Mesodermal cell (in vitro differentiated cells): ENCODE data around the gene EIF4G1.

Experiments used
- H3K27ac ChIP-seq: 2 replicates; pipeline ENCODE4 v1.7.0; 2013; ENCODE audit warnings: mild to moderate bottlenecking, low read depth, low read length, moderate library complexity; ENCODE audit not compliant: severe bottlenecking
- H3K36me3 ChIP-seq: 2 replicates; pipeline ENCODE4 v1.7.1; 2013; ENCODE audit warnings: mild to moderate bottlenecking, low read length, moderate library complexity; ENCODE audit not compliant: control insufficient read depth, insufficient read depth
- H3K4me1 ChIP-seq: one replicate; pipeline ENCODE4 v1.7.1; 2013; ENCODE audit warnings: mild to moderate bottlenecking, low read length; ENCODE audit not compliant: insufficient read depth, control insufficient read depth, poor library complexity, severe bottlenecking
- H3K4me3 ChIP-seq: 2 replicates; pipeline ENCODE4 v1.7.0; 2013; ENCODE audit warnings: low read length, control low read depth, mild to moderate bottlenecking; ENCODE audit not compliant: insufficient read depth, poor library complexity, severe bottlenecking; ENCODE audit errors: extremely low read depth
- H3K9me3 ChIP-seq: 2 replicates; pipeline ENCODE4 v1.7.1; 2013; ENCODE audit warnings: mild to moderate bottlenecking, low read length, moderate library complexity; ENCODE audit not compliant: control insufficient read depth
- WGBS, 2 experiments: methylation state at CpG; one replicate each; pipeline ENCODE4 v1.1.5; 2013; ENCODE audit warnings: missing lambda C conversion rate in 2 of 2; ENCODE audit not compliant: insufficient coverage in 2 of 2; 5-methylcytosine and 5-hydroxymethylcytosine counted together

The EIF4G1 gene

DNA sequence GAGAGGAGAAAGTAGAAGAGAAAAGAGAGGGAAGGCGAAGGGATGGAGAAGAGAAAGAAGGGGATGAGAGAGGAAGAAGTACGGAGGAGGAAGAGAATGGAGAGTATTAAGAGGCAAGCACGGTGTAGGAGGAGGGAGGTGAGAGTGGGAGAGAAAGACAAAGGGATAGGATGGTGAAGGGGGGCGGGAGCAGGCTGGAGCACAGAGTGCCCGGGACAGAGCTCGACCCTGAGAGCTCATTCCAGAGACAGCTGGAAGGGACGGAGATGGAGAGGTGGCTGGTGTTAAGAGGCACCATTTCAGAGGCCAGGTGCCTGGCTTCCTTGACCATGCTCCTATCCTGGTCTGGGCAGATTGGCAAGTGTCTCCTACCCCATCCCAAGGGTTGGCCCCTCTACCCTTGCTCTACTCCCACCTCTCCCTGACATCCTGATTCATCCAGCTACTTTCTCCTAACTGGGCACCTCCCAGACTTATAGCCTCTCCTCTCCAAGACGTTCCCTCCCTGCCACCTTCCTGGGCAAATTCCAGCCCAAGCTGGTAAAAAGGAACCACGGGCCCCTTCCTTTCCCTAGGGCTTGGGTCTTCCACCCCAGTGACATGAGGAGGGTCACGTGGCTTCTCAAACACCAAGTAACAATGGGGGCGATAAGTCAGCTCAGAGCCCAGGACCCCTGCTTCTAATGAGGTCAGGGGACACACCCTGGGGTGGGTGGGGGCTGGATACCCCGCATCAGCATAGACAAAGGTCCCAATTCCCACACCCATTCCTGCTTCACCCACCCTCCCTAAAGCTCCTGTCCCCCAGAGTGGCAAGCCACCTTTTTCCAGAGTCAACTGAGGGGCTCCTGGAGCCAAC, 45.9 kb downstream of the EIF4G1 start:
- peaks cover 14% of the 10 kb centered on the region for H3K4me1 ChIP-seq
- peaks cover 38% of the 10 kb centered on the region for H3K36me3 ChIP-seq
- no peaks in the 10 kb centered on the region for H3K9me3 ChIP-seq
- H3K4me3 ChIP-seq = peak overlapping the region; percentile 84
- no peak overlapping the region for H3K27ac ChIP-seq
- WGBS, 2 experiments = 29 to 46% methylated on average over 7 to 10 of the region's 12 CpGs

DNA sequence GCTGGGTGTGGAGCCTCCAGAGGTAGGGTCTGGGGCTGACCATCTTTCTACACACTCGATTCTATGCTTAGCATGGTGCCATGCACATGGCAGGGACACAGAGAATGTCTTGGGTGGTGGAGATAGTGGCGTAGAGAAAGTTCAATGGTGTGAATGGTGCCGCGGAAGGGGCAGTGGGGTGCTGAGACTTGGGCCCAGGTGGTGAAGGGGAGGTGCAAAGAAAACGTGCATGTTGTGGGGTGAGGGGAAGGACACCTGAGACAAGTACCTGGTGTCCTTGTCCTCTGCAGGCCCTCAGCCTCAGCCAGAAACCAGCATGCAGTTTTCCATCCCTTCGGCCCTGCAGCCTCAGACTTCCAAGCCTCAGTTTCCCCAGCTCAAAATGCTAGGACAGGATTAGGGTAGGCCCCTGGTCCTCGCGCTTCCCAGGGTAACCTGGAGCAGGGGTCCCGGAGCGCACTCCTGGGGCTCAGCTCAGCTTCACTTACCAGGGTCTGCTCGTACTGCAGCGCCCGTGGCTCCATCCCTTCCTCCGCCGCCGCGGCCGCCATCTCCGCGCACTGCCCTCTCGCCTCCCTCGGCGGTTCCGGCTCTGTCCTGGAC, 46.6 kb downstream of the EIF4G1 start:
- Histone ChIP-seq H3K9me3 (no peaks in the 10 kb centered on the region), H3K36me3 (peaks cover 44% of the 10 kb centered on the region), H3K4me3 (peak overlapping the region; percentile 84), H3K27ac (peak overlapping the region; percentile 23), H3K4me1 (peaks cover 8% of the 10 kb centered on the region)
- WGBS, 2 experiments = 6 to 12% methylated on average over 19 to 20 of the region's 24 CpGs

DNA sequence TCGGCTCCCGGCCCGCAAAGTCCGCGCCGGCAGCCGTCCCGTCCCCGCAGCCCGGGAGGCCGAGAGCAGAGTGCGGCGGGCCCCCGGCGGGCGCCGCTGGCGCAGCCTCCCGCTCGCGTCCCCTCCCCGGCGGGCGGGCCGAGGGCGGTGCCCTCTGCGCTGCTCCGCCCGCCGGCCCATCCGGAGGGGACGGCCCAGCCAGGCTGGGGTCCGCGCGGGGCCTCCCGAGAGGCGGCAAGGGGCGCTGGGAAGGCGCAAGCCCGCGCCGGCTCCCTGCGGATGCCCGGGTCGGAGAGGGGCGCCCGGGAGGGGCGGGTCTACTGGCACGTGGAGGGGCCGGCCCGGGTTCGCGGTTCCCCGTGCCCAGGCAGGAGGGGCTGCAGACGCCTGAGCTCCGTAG, 47.1 kb downstream of the EIF4G1 start, which contains the start of the genes CLCN2 and POLR2H:
CLCN2 (minus strand) TSS at position 74 of the 400 bp plus-strand sequence. CDS start 126 bp downstream, outside the sequence.
POLR2H (plus strand) TSS at position 179 of the 400 bp plus-strand sequence. CDS start 1,783 bp downstream, outside the sequence.
- Histone ChIP-seq H3K4me3 (peak within 1 kb of the TSS; percentile 84), H3K9me3 (no peaks in the 10 kb centered on the region), H3K27ac (peak within 1 kb of the TSS; percentile 100), H3K36me3 (peaks cover 47% of the 10 kb centered on the region), H3K4me1 (peaks cover 7% of the 10 kb centered on the region)
- WGBS, 2 experiments = 0% methylated on average over 35 to 41 of the region's 56 CpGs

DNA sequence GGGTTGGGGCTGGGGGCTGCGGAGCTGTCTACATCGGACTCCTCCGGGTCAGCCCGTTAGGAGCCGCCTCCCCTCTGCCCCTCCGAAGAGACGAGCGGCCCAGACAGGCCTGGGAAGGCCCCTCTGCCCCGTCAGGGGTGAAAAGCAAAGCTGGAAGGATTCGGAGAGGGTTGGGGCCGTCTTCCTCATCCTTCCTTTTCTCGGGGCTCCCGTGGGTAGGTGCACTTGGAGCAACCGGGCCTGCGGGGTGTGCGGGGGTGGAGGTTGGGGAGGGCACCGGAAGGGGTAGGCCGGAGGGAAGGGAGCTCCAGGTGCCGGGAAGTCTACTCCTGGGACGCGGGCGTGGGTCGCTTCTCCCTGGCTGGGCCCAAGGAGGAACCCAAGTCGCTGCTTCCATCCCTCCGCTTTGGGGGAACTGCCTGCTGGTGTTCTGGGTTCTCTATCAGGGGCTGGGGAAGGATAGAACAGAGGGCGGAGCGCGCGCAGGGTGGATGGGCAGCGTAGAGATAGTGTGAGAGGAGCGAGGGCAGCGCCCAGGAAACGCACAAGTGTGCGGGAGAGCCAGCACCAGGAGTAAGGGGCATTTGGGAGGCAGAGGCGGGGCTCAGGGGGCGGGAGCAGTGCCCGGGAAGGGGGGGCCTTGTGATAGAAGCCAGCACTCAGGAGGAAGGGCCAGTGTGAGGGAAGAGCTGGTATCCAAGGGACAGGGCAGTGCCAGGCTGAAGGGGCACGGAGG, 47.7 kb downstream of the EIF4G1 start:
- peaks cover 47% of the 10 kb centered on the region for H3K36me3 ChIP-seq
- WGBS, 2 experiments = 0% methylated on average over 28 to 30 of the region's 38 CpGs
- H3K9me3 ChIP-seq = no peaks in the 10 kb centered on the region
- peak overlapping the region; percentile 84 for H3K4me3 ChIP-seq
- peak overlapping the region; percentile 100 for H3K27ac ChIP-seq
- peaks cover 7% of the 10 kb centered on the region for H3K4me1 ChIP-seq

DNA sequence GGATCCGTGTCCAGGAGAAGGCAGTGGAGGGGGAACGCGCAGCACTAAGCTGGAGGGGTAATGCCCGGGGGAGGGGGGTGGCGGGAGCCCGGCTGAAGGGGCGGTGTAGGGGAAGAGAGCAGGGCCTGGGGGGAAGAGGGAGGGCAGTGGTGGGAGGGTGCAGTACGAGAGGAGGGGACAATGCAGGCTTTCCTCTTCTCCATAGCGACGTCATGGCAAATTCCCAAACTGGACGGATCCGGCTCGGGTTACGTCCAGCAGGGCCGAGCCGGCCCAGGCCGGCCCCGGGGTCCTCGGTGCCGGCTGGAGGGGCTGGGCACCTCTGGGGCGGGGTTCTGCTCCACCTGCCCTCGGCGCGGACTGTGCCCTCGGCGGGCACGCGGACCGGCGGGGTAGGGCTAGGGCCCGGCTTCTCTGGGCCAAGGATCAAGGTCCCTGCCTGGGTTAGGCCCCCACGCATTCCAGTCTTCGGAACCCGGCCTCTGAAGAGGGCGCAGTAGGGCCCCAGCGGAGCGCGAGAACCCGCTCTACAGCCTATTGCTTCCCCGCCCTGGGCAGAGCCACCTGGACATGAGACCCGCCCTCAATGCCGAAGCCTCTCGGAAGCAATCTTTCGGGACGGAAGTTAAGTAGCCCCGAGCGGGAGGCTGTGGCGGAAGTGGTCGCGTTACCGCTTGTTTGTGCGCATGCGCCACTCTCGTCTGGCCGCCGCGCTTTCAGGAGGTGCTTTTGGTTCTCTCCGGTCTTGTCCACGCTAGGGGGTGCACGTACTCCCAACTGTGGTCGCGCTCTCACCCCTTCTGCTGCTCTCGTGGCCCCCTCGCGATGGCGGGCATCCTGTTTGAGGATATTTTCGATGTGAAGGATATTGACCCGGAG, 48.5 kb downstream of the EIF4G1 start:
- WGBS, 2 experiments = 0% methylated on average over 64 to 66 of the region's 68 CpGs
- Histone ChIP-seq H3K36me3 (peaks cover 48% of the 10 kb centered on the region), H3K27ac (peak overlapping the region; percentile 100), H3K9me3 (no peaks in the 10 kb centered on the region), H3K4me3 (peak overlapping the region; percentile 84), H3K4me1 (peaks cover 7% of the 10 kb centered on the region)

DNA sequence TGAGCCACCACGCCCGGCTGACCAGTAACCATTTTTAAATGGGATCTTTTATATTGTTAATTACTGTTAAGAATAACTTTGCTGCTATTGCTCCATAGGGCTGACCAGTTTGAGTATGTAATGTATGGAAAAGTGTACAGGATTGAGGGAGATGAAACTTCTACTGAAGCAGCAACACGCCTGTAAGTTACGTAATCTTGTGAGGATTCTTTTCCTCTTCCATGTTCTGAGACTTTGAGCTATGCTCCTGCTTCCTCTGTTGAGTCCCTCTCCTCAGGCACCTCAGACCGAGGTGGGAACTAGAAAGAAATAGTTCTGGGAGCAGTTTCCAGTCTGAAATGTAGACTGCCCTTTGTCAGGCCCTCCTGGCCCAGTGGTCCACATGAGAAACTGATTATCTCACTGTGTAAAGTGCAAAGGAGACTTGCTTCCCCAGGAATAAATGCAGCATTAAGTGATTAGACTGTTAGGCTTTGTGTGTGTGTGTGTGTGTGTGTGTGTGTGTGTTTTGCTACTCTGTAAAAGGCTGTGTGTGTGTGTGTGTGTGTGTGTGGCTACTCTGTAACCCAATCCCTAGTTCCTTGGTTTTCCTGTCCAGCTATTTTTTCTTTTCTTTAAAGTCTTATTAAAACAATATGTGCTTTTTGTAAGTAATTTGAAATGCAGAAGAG, 52.3 kb downstream of the EIF4G1 start:
- 100% methylated on average over 1 to 2 of the region's 5 CpGs for WGBS, 2 experiments
- H3K4me3 ChIP-seq = no peak overlapping the region
- peaks cover 56% of the 10 kb centered on the region for H3K36me3 ChIP-seq
- H3K4me1 ChIP-seq = peaks cover 3% of the 10 kb centered on the region
- H3K9me3 ChIP-seq = no peaks in the 10 kb centered on the region
- H3K27ac ChIP-seq = no peak overlapping the region

DNA sequence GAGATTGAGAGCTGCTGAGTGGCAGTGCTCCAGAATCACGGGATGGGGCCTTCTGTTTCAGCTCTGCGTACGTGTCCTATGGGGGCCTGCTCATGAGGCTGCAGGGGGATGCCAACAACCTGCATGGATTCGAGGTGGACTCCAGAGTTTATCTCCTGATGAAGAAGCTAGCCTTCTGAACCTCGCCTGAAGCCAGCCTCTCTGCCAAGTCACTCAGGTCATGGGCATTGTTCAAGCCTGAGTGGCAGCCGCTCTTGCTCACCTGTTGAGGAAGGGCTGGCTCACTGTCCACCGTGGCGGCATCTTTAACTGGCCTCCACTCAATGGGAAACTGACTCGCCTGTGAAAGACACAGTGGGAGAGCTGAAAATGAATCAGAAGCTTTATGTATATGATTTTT, 53.7 kb downstream of the EIF4G1 start:
- Histone ChIP-seq H3K9me3 (no peaks in the 10 kb centered on the region), H3K4me1 (peaks cover 7% of the 10 kb centered on the region), H3K27ac (no peak overlapping the region), H3K4me3 (no peak overlapping the region), H3K36me3 (peaks cover 56% of the 10 kb centered on the region)
- whole genome bisulfite sequencing, 2 experiments = 92 to 93% methylated on average over 7 to 8 of the region's 9 CpGs

DNA sequence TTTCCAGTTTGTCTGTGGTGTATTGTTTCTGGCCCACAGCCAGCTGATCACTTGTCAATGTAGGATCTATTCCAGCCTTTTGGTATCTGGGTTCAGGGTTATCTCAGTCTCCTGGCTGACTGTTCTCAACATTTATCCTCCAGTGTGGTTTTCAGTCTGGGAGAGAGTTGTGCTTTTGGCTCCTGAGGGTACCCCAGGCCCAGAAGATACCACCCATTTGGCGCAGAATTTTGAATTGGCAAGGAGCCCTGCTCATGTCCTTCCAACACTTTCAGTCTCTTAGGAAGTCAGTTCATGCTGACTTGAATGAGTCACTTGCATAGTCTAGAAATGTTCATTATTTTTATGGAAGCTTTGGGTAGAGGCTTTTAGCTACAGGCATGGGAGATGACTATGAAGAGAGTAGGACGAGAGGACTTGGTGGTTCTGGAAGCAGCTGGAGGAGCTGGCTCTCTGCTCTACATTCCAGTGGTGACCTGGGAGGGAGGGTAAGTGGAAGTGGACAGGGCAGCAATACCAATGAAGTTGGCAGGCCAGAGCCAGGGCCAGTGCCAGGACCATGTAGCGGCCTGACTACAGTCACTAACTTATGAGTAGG, 54.3 kb downstream of the EIF4G1 start:
- Histone ChIP-seq H3K4me3 (no peak overlapping the region), H3K27ac (no peak overlapping the region), H3K36me3 (peaks cover 56% of the 10 kb centered on the region), H3K9me3 (no peaks in the 10 kb centered on the region), H3K4me1 (peaks cover 7% of the 10 kb centered on the region)
- 88 to 100% methylated on average over 3 of the region's 3 CpGs for WGBS, 2 experiments

DNA sequence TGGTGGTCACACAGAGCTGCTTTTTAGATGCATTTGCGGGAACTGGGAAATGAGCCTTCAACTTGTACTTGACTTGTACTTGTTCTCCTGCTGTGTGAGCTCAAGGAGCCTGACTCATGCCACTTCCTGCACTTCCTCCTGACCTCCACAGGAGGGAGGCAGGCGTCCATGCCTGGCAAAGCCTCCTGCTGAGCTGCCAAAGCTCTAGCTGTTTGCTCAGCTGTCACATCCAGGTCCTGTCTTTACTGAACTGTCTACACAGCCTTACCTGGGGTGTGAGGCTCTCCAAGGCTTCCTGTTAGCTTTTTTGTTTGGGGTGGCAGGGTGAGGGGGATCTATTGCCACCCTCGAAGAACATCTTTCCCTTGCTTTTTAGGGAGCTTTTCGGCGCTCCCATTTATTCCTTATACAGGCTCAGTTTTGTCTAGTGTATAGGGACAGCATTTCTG, 57.2 kb downstream of the EIF4G1 start:
- WGBS, 2 experiments = 0 to 17% methylated on average over 2 of the region's 5 CpGs
- H3K36me3 ChIP-seq = peaks cover 31% of the 10 kb centered on the region
- no peak overlapping the region for H3K4me3 ChIP-seq
- no peaks in the 10 kb centered on the region for H3K9me3 ChIP-seq
- H3K4me1 ChIP-seq = peaks cover 11% of the 10 kb centered on the region
- H3K27ac ChIP-seq = no peak overlapping the region
